ENCODE data around the gene KISS1R. TPM values are rescaled to one million over a fixed set of nuclear protein-coding genes. Genes with fewer than 3 reads are reported as not detected.

The KISS1R gene
- total RNA-seq, 1 donor from 2014 or later: 8.0 TPM

- DNase-seq (ENCODE audit: low spot score): peak; percentile 77
- Mint-ChIP-seq H3K9me3 (no peaks in the 10 kb centered on the region), H3K27me3 (ENCODE audit: low read depth) (peaks cover under 1% of the 10 kb centered on the region), H3K27ac (peak within 1 kb of the TSS; percentile 80), H3K36me3 (ENCODE audit: low read depth) (peaks cover 1% of the 10 kb centered on the region), H3K4me1 (ENCODE audit: low read depth) (peaks cover 10% of the 10 kb centered on the region), H3K4me3 (ENCODE audit: low read depth) (peak within 1 kb of the TSS; percentile 83)
- intact Hi-C loops (cut with micrococcal nuclease): loop anchor here (1.0 to 10.0 kb wide), 5 partner anchors 59 to 317 kb away; partner anchors contain the start of genes ATP5F1D, GRIN3B, RNF126 and WDR18
These were observed 8.6 kb downstream of the KISS1R start, which contains the start of gene ARID3A for GRCh38 chr19:925526-926322. Gene ARID3A, plus strand, starts transcription at chr19:926035. Its CDS starts 3,494 bp downstream, at chr19:929529.

GRCh38 chr19:926323-926588 lies 9.1 kb downstream of the KISS1R start:
- Mint-ChIP-seq H3K9me3 (no peaks in the 10 kb centered on the region), H3K36me3 (ENCODE audit: low read depth) (peaks cover 5% of the 10 kb centered on the region), H3K4me1 (ENCODE audit: low read depth) (peaks cover 6% of the 10 kb centered on the region), H3K27me3 (ENCODE audit: low read depth) (no peaks in the 10 kb centered on the region), H3K27ac (no peak overlapping the region), H3K4me3 (ENCODE audit: low read depth) (peak overlapping the region; percentile 66)
- DNase-seq (ENCODE audit: low spot score): no peak
- intact Hi-C loops (cut with micrococcal nuclease): loop anchor here (5.0 to 10.0 kb wide), 3 partner anchors 159 to 316 kb away; partner anchors contain the start of genes ATP5F1D and RNF126

- Mint-ChIP-seq H3K9me3 (no peaks in the 10 kb centered on the region), H3K4me1 (ENCODE audit: low read depth) (peaks cover 3% of the 10 kb centered on the region), H3K27me3 (ENCODE audit: low read depth) (no peaks in the 10 kb centered on the region), H3K36me3 (ENCODE audit: low read depth) (peaks cover 5% of the 10 kb centered on the region), H3K4me3 (ENCODE audit: low read depth) (peak overlapping the region; percentile 83), H3K27ac (peak overlapping the region; percentile 49)
- no peak for DNase-seq (ENCODE audit: low spot score)
- intact Hi-C loops (cut with micrococcal nuclease): loop anchor here (5.0 to 10.0 kb wide), 3 partner anchors 158 to 316 kb away; partner anchors contain the start of genes ATP5F1D and RNF126
These were observed 9.6 kb downstream of the KISS1R start for GRCh38 chr19:926589-927350.

DNA sequence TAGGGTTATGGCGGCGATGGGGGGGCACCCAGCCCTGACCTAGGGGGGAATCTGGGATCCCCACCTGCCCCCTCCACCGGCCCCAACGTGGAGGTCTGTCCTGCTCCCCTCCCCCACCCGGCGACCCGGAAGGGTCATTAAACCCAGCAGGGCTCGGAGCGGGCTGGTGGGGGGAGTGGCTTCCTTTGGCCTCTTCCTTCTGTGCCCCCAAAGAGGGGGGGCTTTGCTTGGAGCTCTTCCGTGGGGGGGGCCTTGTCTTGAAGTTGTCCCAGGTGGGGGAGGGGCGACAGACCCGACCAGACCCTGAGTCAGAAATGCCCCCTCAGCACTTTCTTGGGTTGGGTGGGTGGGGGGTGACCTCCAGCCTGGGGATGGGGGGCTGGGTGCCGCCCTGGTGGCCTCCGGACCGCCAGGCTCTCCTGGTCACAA lies 10.2 kb downstream of the KISS1R start:
- intact Hi-C loops (cut with micrococcal nuclease): loop anchor here (5.0 to 10.0 kb wide), 3 partner anchors 157 to 315 kb away; partner anchors contain the start of genes ATP5F1D and RNF126
- peak overlapping the region; percentile 39 for H3K4me3 Mint-ChIP-seq (ENCODE audit: low read depth)
- no peak overlapping the region for H3K27ac Mint-ChIP-seq
- peaks cover 9% of the 10 kb centered on the region for H3K36me3 Mint-ChIP-seq (ENCODE audit: low read depth)
- no peaks in the 10 kb centered on the region for H3K4me1 Mint-ChIP-seq (ENCODE audit: low read depth)
- no peaks in the 10 kb centered on the region for H3K9me3 Mint-ChIP-seq
- DNase-seq (ENCODE audit: low spot score): no peak
- no peaks in the 10 kb centered on the region for H3K27me3 Mint-ChIP-seq (ENCODE audit: low read depth)

DNA sequence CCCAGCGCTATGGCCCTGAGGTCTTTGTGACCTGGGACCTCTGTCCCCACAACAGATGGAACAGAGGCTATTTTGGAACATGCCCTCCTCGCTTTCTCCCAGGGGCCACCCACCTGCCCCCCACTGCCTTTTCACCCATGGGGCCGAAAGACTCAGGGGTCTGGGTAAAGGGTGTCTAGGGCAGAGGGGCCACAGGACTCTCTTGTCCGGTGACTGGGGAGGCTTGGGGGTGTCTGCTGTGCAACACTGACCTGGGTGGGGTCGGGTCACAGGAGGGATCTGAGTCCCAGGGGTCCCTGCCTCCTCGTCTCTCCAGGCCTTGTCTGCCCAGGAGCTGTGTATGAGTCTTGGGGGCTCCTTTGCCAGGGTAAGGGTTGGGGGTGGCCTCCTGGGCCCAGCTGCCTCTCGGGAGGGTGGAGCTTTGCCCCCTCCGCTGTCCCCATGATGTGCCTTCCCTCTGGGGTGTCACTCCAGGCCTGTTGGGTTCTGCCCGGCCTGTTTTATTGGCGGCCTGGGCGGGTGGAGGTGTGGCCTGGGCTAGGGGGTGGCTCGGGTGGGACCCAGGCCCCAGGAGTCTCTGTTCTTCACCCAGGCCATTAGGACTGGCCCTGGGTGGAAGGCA lies 10.8 kb downstream of the KISS1R start:
- intact Hi-C loops (cut with micrococcal nuclease): loop anchor here (5.0 to 10.0 kb wide), 3 partner anchors 157 to 314 kb away; partner anchors contain the start of genes ATP5F1D and RNF126
- DNase-seq (ENCODE audit: low spot score): no peak
- Mint-ChIP-seq H3K9me3 (no peaks in the 10 kb centered on the region), H3K36me3 (ENCODE audit: low read depth) (peaks cover 11% of the 10 kb centered on the region), H3K4me3 (ENCODE audit: low read depth) (peak overlapping the region; percentile 39), H3K27ac (no peak overlapping the region), H3K27me3 (ENCODE audit: low read depth) (no peaks in the 10 kb centered on the region), H3K4me1 (ENCODE audit: low read depth) (peaks cover 3% of the 10 kb centered on the region)

- intact Hi-C loops (cut with micrococcal nuclease): loop anchor here (5.0 to 10.0 kb wide), 3 partner anchors 156 to 314 kb away; partner anchors contain the start of genes ATP5F1D and RNF126
- Mint-ChIP-seq H3K27me3 (ENCODE audit: low read depth) (no peaks in the 10 kb centered on the region), H3K27ac (no peak overlapping the region), H3K4me1 (ENCODE audit: low read depth) (peaks cover 3% of the 10 kb centered on the region), H3K9me3 (no peaks in the 10 kb centered on the region), H3K4me3 (ENCODE audit: low read depth) (peak overlapping the region; percentile 39), H3K36me3 (ENCODE audit: low read depth) (peaks cover 11% of the 10 kb centered on the region)
- no peak for DNase-seq (ENCODE audit: low spot score)
These were observed 11.5 kb downstream of the KISS1R start for GRCh38 chr19:928471-929202.

DNA sequence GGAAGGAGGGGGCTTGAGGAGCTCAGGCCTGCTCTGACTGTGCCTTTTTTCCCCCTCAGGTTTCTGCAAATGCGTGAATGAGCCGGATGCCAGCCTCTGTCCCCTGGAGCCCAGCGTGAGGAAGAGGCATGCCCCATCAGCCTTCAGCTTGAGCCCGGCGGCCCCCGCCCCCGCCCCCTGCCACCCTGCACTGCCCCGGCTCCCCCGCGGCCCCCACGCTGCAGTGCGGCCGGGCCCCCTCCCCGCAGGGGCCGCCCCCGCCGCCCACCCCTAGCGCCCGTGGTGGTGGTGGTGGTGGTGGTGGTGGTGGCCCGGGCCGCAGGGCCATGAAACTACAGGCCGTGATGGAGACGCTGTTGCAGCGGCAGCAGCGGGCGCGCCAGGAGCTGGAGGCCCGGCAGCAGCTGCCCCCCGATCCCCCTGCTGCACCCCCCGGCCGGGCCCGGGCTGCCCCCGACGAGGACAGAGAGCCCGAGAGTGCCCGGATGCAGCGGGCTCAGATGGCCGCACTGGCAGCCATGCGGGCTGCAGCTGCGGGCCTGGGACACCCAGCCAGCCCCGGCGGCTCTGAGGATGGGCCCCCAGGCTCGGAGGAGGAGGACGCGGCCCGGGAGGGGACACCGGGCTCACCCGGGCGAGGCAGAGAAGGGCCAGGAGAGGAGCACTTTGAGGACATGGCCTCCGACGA lies 12.2 kb downstream of the KISS1R start:
- Mint-ChIP-seq H3K4me1 (ENCODE audit: low read depth) (peaks cover 3% of the 10 kb centered on the region), H3K27ac (no peak overlapping the region), H3K36me3 (ENCODE audit: low read depth) (peaks cover 11% of the 10 kb centered on the region), H3K4me3 (ENCODE audit: low read depth) (no peak overlapping the region), H3K27me3 (ENCODE audit: low read depth) (no peaks in the 10 kb centered on the region), H3K9me3 (no peaks in the 10 kb centered on the region)
- intact Hi-C loops (cut with micrococcal nuclease): loop anchor here (5.0 to 10.0 kb wide), 3 partner anchors 155 to 313 kb away; partner anchors contain the start of genes ATP5F1D and RNF126
- DNase-seq (ENCODE audit: low spot score): no peak

DNA sequence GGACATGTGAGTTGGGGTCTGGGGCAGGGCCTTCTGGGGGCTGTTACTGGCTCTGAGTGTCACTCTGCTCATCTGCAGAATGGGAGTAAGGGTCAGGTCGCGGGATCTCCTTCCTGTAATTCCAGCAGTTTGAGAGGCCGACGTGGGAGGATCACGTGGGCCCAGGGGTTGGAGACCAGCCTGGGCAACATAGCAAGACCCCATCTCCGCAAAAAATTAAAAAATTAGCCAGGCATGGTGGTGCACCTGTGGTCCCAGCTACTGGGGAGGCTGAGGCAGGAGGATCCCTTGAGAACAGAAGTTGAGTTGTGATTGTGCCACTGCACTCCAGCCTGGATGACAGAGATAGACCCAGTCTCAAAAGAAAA lies 12.7 kb downstream of the KISS1R start:
- peaks cover 11% of the 10 kb centered on the region for H3K36me3 Mint-ChIP-seq (ENCODE audit: low read depth)
- no peaks in the 10 kb centered on the region for H3K27me3 Mint-ChIP-seq (ENCODE audit: low read depth)
- intact Hi-C loops (cut with micrococcal nuclease): loop anchor here (5.0 to 10.0 kb wide), 3 partner anchors 155 to 312 kb away; partner anchors contain the start of genes ATP5F1D and RNF126
- no peak overlapping the region for H3K4me3 Mint-ChIP-seq (ENCODE audit: low read depth)
- no peak overlapping the region for H3K27ac Mint-ChIP-seq
- H3K9me3 Mint-ChIP-seq: no peaks in the 10 kb centered on the region
- peaks cover 3% of the 10 kb centered on the region for H3K4me1 Mint-ChIP-seq (ENCODE audit: low read depth)
- DNase-seq (ENCODE audit: low spot score): no peak

- Mint-ChIP-seq H3K27ac (no peak overlapping the region), H3K36me3 (ENCODE audit: low read depth) (peaks cover 19% of the 10 kb centered on the region), H3K9me3 (no peaks in the 10 kb centered on the region), H3K27me3 (ENCODE audit: low read depth) (no peaks in the 10 kb centered on the region), H3K4me1 (ENCODE audit: low read depth) (peaks cover 3% of the 10 kb centered on the region), H3K4me3 (ENCODE audit: low read depth) (no peak overlapping the region)
- DNase-seq (ENCODE audit: low spot score): no peak
- intact Hi-C loops (cut with micrococcal nuclease): no loop called here
These were observed 14.9 kb downstream of the KISS1R start for GRCh38 chr19:931860-932647.

- DNase-seq (ENCODE audit: low spot score): no peak
- H3K4me1 Mint-ChIP-seq (ENCODE audit: low read depth): peaks cover 5% of the 10 kb centered on the region
- H3K4me3 Mint-ChIP-seq (ENCODE audit: low read depth): peak overlapping the region; percentile 51
- H3K9me3 Mint-ChIP-seq: no peaks in the 10 kb centered on the region
- H3K27me3 Mint-ChIP-seq (ENCODE audit: low read depth): no peaks in the 10 kb centered on the region
- peaks cover 23% of the 10 kb centered on the region for H3K36me3 Mint-ChIP-seq (ENCODE audit: low read depth)
- no peak overlapping the region for H3K27ac Mint-ChIP-seq
- intact Hi-C loops (cut with micrococcal nuclease): no loop called here
These were observed 15.8 kb downstream of the KISS1R start for GRCh38 chr19:932648-933552.

All from activated T-helper 2 cell treated with anti-CD3 and anti-CD28 coated beads, Interferon-gamma antibody, Interleukin-2, Interleukin-4, amounts not matched to agents 10 μg/mL and 5 μg/mL and 100 μg/mL, durations not matched to agents 14 hours and 24 hours and 36 hours (primary cell).